GM12891 (cell line): Measurements from ENCODE around the gene SLC12A3.
A peak's percentile ranks its signal among the peaks of the same experiment; 100 is the strongest.

Source experiments
- PAX5 ChIP-seq: IDR thresholded peaks from 2 replicates; pipeline ENCODE4 v1.6.1; 2011; ENCODE audit warnings: low read length, moderate library complexity, mild to moderate bottlenecking; ENCODE audit not compliant: insufficient read depth, severe bottlenecking
- POLR2A ChIP-seq: IDR thresholded peaks from 2 replicates; pipeline ENCODE4 v1.6.1; 2011; ENCODE audit warnings: low read depth, low read length, control low read depth
- POLR2AphosphoS5 ChIP-seq: IDR thresholded peaks from 2 replicates; pipeline ENCODE4 v1.6.1; 2011; ENCODE audit warnings: low read depth, low read length, control low read depth
- POU2F2 ChIP-seq: IDR thresholded peaks from 2 replicates; pipeline ENCODE4 v1.6.1; 2011; ENCODE audit warnings: low read depth, mild to moderate bottlenecking, control low read depth, low read length, moderate library complexity
- SPI1 ChIP-seq: IDR thresholded peaks from 2 replicates; pipeline ENCODE4 v1.6.1; 2011; ENCODE audit warnings: low read depth, low read length, control low read depth
- TAF1 ChIP-seq: IDR thresholded peaks from 2 replicates; pipeline ENCODE4 v1.6.1; 2011; ENCODE audit warnings: low read depth, low read length, control low read depth

DNA sequence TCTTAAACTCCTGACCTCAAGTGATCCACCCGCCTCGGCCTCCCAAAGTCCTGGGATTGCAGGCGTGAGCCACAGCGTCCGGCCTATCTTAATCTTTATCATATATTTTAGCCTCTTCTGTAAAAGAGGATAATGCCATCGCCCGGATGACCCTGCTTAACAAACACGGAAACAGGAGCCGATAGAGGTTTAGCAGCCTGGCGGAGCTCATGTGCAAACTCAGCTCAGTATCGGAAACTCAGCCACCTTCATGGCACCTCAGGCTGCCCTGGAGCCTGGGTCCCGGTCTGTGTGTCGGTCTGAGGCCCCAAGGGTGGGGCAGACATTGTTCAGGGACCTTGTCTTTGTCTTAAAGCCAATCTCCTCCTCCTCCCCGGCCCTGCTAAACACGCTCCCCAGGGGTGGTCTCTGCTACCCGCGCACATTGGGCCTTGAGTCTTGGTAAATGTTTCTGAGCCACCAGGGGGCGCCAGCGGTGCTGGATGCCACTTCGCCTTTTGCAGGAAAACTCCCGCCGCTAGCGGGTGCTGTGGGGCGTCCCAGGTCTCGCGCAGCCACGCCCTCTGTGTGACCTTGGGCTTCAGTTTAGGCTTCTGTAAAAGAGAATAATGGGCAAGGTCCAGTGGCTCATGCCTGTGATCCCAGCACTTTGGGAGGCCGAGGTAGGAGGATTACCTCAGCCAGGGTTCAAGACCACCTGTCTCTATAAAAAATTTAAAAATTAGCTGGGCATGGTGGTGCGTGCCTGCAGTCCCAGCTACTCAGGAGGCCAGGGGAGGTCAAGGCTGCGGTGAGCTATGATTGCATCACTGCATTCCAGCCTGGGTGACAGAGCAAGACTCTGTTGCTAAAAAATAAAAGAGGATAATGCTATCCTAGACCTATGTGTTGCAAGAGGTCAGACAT, 99.5 kb downstream of the SLC12A3 start:
- TF ChIP-seq TAF1 (no peak), POLR2A (no peak), POLR2AphosphoS5 (no peak), SPI1 (no peak), PAX5 (no peak), POU2F2 (peak; percentile 22; the same call in 1 of the 2 replicates)
